Keratinocyte (primary cell): ENCODE measurements around the gene TNFRSF11A. TPM values are rescaled to one million over a fixed set of nuclear protein-coding genes. Genes with fewer than 3 reads are reported as not detected.

Source experiments
- DNase-seq: peaks from one replicate; pipeline ENCODE4 v3.0.0-alpha.2; 2011; ENCODE audit warnings: low read depth, missing footprints, low spot score
- FAIRE-seq: peaks from 2 replicates; lab custom pipeline; 2011; peaks lifted over from hg19 to GRCh38; lab: Jason Lieb, UNC
- H2AFZ ChIP-seq: 2 replicates; pipeline ENCODE4 v1.6.0; 2012; ENCODE audit warnings: low read length, control low read depth, inconsistent platforms; ENCODE audit not compliant: control insufficient read depth
- H3K27ac ChIP-seq: 2 replicates; pipeline ENCODE4 v1.5.1; 2011; ENCODE audit warnings: low read length; ENCODE audit not compliant: control insufficient read depth, insufficient read depth
- H3K27me3 ChIP-seq: 3 replicates; pipeline ENCODE4 v1.6.0; 2011; ENCODE audit warnings: low read length; ENCODE audit not compliant: control insufficient read depth, insufficient read depth; ENCODE audit errors: extremely low read depth
- H3K36me3 ChIP-seq, 2 experiments: 2 replicates in 1 of 2; 3 replicates in 1 of 2; pipeline ENCODE4 v1.5.1; 2011; ENCODE audit warnings: low read length in 2 of 2, mild to moderate bottlenecking in 1 of 2; ENCODE audit not compliant: control insufficient read depth in 2 of 2, insufficient read depth in 2 of 2; ENCODE audit errors: extremely low read depth in 1 of 2
- H3K4me1 ChIP-seq: 3 replicates; pipeline ENCODE4 v1.5.1; 2011; ENCODE audit warnings: low read length; ENCODE audit not compliant: control insufficient read depth, insufficient read depth; ENCODE audit errors: extremely low read depth
- H3K4me2 ChIP-seq: 3 replicates; pipeline ENCODE4 v1.6.0; 2011; ENCODE audit warnings: low read depth, low read length; ENCODE audit not compliant: control insufficient read depth, insufficient read depth; ENCODE audit errors: extremely low read depth
- H3K4me3 ChIP-seq, 3 experiments: fragments of 200-600 bp in 1 of 3; sonication (generic) in 1 of 3; 2 replicates in 2 of 3; 3 replicates in 1 of 3; pipeline ENCODE4 v1.5.1; 2011 to 2016; ENCODE audit warnings: low read length in 3 of 3, mild to moderate bottlenecking in 3 of 3, control low read depth in 2 of 3, inconsistent platforms in 1 of 3, low read depth in 1 of 3, mixed read lengths in 1 of 3, mixed run types in 1 of 3, moderate library complexity in 1 of 3; ENCODE audit not compliant: control insufficient read depth in 2 of 3, insufficient read depth in 2 of 3; ENCODE audit errors: extremely low read depth in 1 of 3
- H3K79me2 ChIP-seq: 2 replicates; pipeline ENCODE4 v1.6.0; 2012; ENCODE audit warnings: low read length; ENCODE audit not compliant: control insufficient read depth, insufficient read depth
- H3K9ac ChIP-seq: 3 replicates; pipeline ENCODE4 v1.6.0; 2011; ENCODE audit warnings: low read length; ENCODE audit not compliant: control insufficient read depth, insufficient read depth; ENCODE audit errors: extremely low read depth
- H3K9me1 ChIP-seq: 3 replicates; pipeline ENCODE4 v1.6.0; 2011; ENCODE audit warnings: low read length; ENCODE audit not compliant: control insufficient read depth, insufficient read depth; ENCODE audit errors: extremely low read depth
- H3K9me3 ChIP-seq: 2 replicates; pipeline ENCODE4 v1.5.1; 2012; ENCODE audit warnings: low read depth, low read length; ENCODE audit not compliant: control insufficient read depth
- H4K20me1 ChIP-seq: 3 replicates; pipeline ENCODE4 v1.6.0; 2011; ENCODE audit warnings: low read length; ENCODE audit not compliant: control insufficient read depth, insufficient read depth; ENCODE audit errors: extremely low read depth
- CTCF ChIP-seq, 3 experiments: IDR thresholded peaks in 1 of 3; conservative IDR thresholded peaks in 1 of 3; optimal IDR thresholded peaks in 1 of 3; 2 replicates in 2 of 3; 3 replicates in 1 of 3; pipeline versions ENCODE3 to v1.5.1; 2011; ENCODE audit warnings: low read length in 3 of 3, mild to moderate bottlenecking in 3 of 3, moderate library complexity in 2 of 3, control low read depth in 1 of 3, inconsistent platforms in 1 of 3; ENCODE audit not compliant: insufficient read depth in 2 of 3; ENCODE audit errors: extremely low read depth in 1 of 3
- EZH2 ChIP-seq: IDR thresholded peaks from one replicate; pipeline ENCODE4 v1.6.1; 2012; ENCODE audit warnings: inconsistent platforms, mild to moderate bottlenecking, low read length, moderate library complexity
- dilution Hi-C: fragments of 300-500 bp; cut with MboI; formaldehyde crosslinking; loops from one replicate; pipeline ENCODE4 v1.7.0; 2020; ENCODE audit warnings: low sequenced_read_pairs; ENCODE audit not compliant: extremely low pct_ligation_motif_present
- polyA plus RNA-seq, 5 experiments: library from polyadenylated mRNA; depleted of rRNA in 3 of 5; stranded (reverse) in 3 of 5; stranded (forward) in 1 of 5; unstranded in 1 of 5; fragments of >200 nt; gene quantifications; 1 replicate in 1 of 5; 2 replicates in 3 of 5; 3 replicates in 1 of 5; pipeline versions ENCODE4 v1.2.1 to v1.2.3, GENCODE V29; 2011 to 2012; ENCODE audit warnings: missing spikeins in 2 of 5, low read depth in 1 of 5, low replicate concordance in 1 of 5

The TNFRSF11A gene
- polyA plus RNA-seq, 1 donor (not counting 4 experiments of a cell fraction or from before 2014, with no cell fraction given) = 0.51 TPM

- no peak overlapping the region for H3K9ac ChIP-seq
- no peaks in the 10 kb centered on the region for H3K9me3 ChIP-seq
- DNase-seq = no peak
- H3K27me3 ChIP-seq = no peaks in the 10 kb centered on the region
- no peaks in the 10 kb centered on the region for H4K20me1 ChIP-seq
- no peak overlapping the region for H3K27ac ChIP-seq
- dilution Hi-C loops = no loop called here
- H3K9me1 ChIP-seq = no peaks in the 10 kb centered on the region
- peaks cover 0 to 4% of the 10 kb centered on the region in 2 experiments for H3K36me3 ChIP-seq
- no peak overlapping the region for H3K4me2 ChIP-seq
- no peak overlapping the region for H2AFZ ChIP-seq
- no peak overlapping the region for H3K4me3 ChIP-seq
- H3K79me2 ChIP-seq = no peaks in the 10 kb centered on the region
- FAIRE-seq = no peak
- no peak for TF ChIP-seq EZH2
- H3K4me1 ChIP-seq = no peaks in the 10 kb centered on the region
Measured at GRCh38 chr18:62294073-62294472, 31.0 kb upstream of the TNFRSF11A start.

GRCh38 chr18:62300359-62300963 lies 24.6 kb upstream of the TNFRSF11A start:
- Histone ChIP-seq H3K4me1 (no peaks in the 10 kb centered on the region), H3K27me3 (no peaks in the 10 kb centered on the region), H3K4me2 (no peak overlapping the region), H3K9me3 (no peaks in the 10 kb centered on the region), H3K9ac (no peak overlapping the region), H3K79me2 (no peaks in the 10 kb centered on the region), H2AFZ (no peak overlapping the region), H4K20me1 (no peaks in the 10 kb centered on the region), H3K27ac (no peak overlapping the region), H3K9me1 (no peaks in the 10 kb centered on the region), H3K36me3 (peaks cover 0 to 5% of the 10 kb centered on the region in 2 experiments), H3K4me3 (no peak overlapping the region)
- DNase-seq (no peak), FAIRE-seq (peak; percentile 26)
- no peak for TF ChIP-seq CTCF (optimal IDR thresholded peaks at IDR 0.05 in 1 of 3, IDR thresholded peaks at IDR 0.05 in 1 of 3, conservative IDR thresholded peaks at IDR 0.05 in 1 of 3; ENCODE audit: extremely low read depth in 1 of 3, insufficient read depth in 2 of 3, low read length in 3 of 3)
- no peak for TF ChIP-seq EZH2
- dilution Hi-C loops = no loop called here

GRCh38 chr18:62301322-62301721 lies 23.8 kb upstream of the TNFRSF11A start:
- H3K36me3 ChIP-seq = peaks cover 0 to 5% of the 10 kb centered on the region in 2 experiments
- H3K4me2 ChIP-seq = no peak overlapping the region

More at GRCh38 chr18:62301322-62301721, 23.8 kb upstream of the TNFRSF11A start:
- DNase-seq = no peak
- no peaks in the 10 kb centered on the region for H4K20me1 ChIP-seq
- H3K9me3 ChIP-seq = no peaks in the 10 kb centered on the region
- dilution Hi-C loops = no loop called here
- H3K9ac ChIP-seq = no peak overlapping the region
- no peaks in the 10 kb centered on the region for H3K9me1 ChIP-seq
- H3K27ac ChIP-seq = no peak overlapping the region
- no peak for TF ChIP-seq CTCF (optimal IDR thresholded peaks at IDR 0.05 in 1 of 3, IDR thresholded peaks at IDR 0.05 in 1 of 3, conservative IDR thresholded peaks at IDR 0.05 in 1 of 3; ENCODE audit: extremely low read depth in 1 of 3, insufficient read depth in 2 of 3, low read length in 3 of 3)
- no peak for TF ChIP-seq EZH2
- FAIRE-seq = no peak
- no peak overlapping the region for H3K4me3 ChIP-seq
- H3K27me3 ChIP-seq = no peaks in the 10 kb centered on the region
- H3K4me1 ChIP-seq = no peaks in the 10 kb centered on the region
- H2AFZ ChIP-seq = no peak overlapping the region
- no peaks in the 10 kb centered on the region for H3K79me2 ChIP-seq
